Endodermal cell (in vitro differentiated cells): ENCODE results near the gene ZNF423. TPM values are rescaled to one million over a fixed set of nuclear protein-coding genes. Genes with fewer than 3 reads are reported as not detected.

Experiments
- DNase-seq: peaks from one replicate; pipeline ENCODE4 v3.0.0-alpha.2; 2017
- H3K27ac ChIP-seq: 2 replicates; pipeline ENCODE4 v1.5.1; 2013; ENCODE audit warnings: mild to moderate bottlenecking, low read depth, low read length, moderate library complexity
- H3K27me3 ChIP-seq: 2 replicates; pipeline ENCODE4 v1.6.1; 2013; ENCODE audit warnings: mild to moderate bottlenecking, low read length, moderate library complexity; ENCODE audit not compliant: insufficient read depth, control insufficient read depth, poor library complexity, severe bottlenecking
- H3K36me3 ChIP-seq: 2 replicates; pipeline ENCODE4 v1.7.0; 2013; ENCODE audit warnings: mild to moderate bottlenecking, low read length, moderate library complexity; ENCODE audit not compliant: control insufficient read depth, insufficient read depth
- H3K4me1 ChIP-seq: one replicate; pipeline ENCODE4 v1.7.0; 2013; ENCODE audit warnings: low read length; ENCODE audit not compliant: control insufficient read depth, insufficient read depth
- H3K4me3 ChIP-seq: 2 replicates; pipeline ENCODE4 v1.5.1; 2013; ENCODE audit warnings: mild to moderate bottlenecking, low read length, moderate library complexity
- H3K9ac ChIP-seq: 2 replicates; pipeline ENCODE4 v1.6.1; 2013; ENCODE audit warnings: mild to moderate bottlenecking, low read length, moderate library complexity; ENCODE audit not compliant: poor library complexity, severe bottlenecking; ENCODE audit errors: extremely low read depth
- H3K9me3 ChIP-seq: 2 replicates; pipeline ENCODE4 v1.6.1; 2013; ENCODE audit warnings: mild to moderate bottlenecking, low read length, moderate library complexity; ENCODE audit not compliant: control insufficient read depth
- H3K27ac Mint-ChIP-seq: 2 replicates; pipeline ENCODE4 v1.8.0; 2020; ENCODE audit warnings: mixed read lengths
- H3K27me3 Mint-ChIP-seq: 2 replicates; pipeline ENCODE4 v1.8.0; 2021; ENCODE audit warnings: mild to moderate bottlenecking, mixed read lengths; ENCODE audit not compliant: insufficient read depth
- H3K36me3 Mint-ChIP-seq: 2 replicates; pipeline ENCODE4 v1.8.0; 2020; ENCODE audit warnings: low read depth, mixed read lengths
- H3K4me1 Mint-ChIP-seq: 2 replicates; pipeline ENCODE4 v1.8.0; 2020; ENCODE audit warnings: mixed read lengths
- H3K4me3 Mint-ChIP-seq: 2 replicates; pipeline ENCODE4 v1.8.0; 2020; ENCODE audit warnings: mild to moderate bottlenecking, moderate library complexity, mixed read lengths
- H3K9me3 Mint-ChIP-seq: 2 replicates; pipeline ENCODE4 v1.8.0; 2020; ENCODE audit warnings: mild to moderate bottlenecking, mixed read lengths
- CTCF ChIP-seq: fragments of 200-600 bp; sonication (generic); conservative IDR thresholded peaks from 2 replicates; pipeline ENCODE4 v1.5.0; 2021; ENCODE audit warnings: antibody characterized with exemption, mild to moderate bottlenecking
- WGBS, 2 experiments: methylation state at CpG; one replicate each; pipeline versions ENCODE4 v1.1.5 to v1.1.7; 2013; ENCODE audit warnings: missing lambda C conversion rate in 2 of 2, mixed read lengths in 1 of 2; ENCODE audit not compliant: insufficient coverage in 1 of 2, insufficient read length in 1 of 2; 5-methylcytosine and 5-hydroxymethylcytosine counted together
- total RNA-seq, 2 donors: library from RNA; stranded (reverse); fragmentation: NEBNext Ultra II Directional in 1 of 2; extraction: Animal tissue kit (Norgen Biotek cat#: 25700) in 1 of 2; gene quantifications; 2 replicates in 1 of 2; 3 replicates in 1 of 2; pipeline ENCODE4 v1.2.1, GENCODE V29; 2021

ZNF423 gene
- total RNA-seq, 2 donors from 2014 or later: 30.3 to 41.9 TPM

GRCh38 chr16:49851468-49851787 lies 4.5 kb downstream of the ZNF423 start:
- H3K27ac Mint-ChIP-seq: no peak overlapping the region

GRCh38 chr16:49850558-49851467 lies 5.1 kb downstream of the ZNF423 start:
- no peaks in the 10 kb centered on the region for H3K27me3 ChIP-seq
- H3K4me3 ChIP-seq: no peak overlapping the region
- no peak overlapping the region for H3K27ac Mint-ChIP-seq
- H3K27me3 Mint-ChIP-seq: no peaks in the 10 kb centered on the region
- no peak for DNase-seq
- H3K4me3 Mint-ChIP-seq: no peak overlapping the region
- no peaks in the 10 kb centered on the region for H3K36me3 Mint-ChIP-seq
- no peaks in the 10 kb centered on the region for H3K9me3 Mint-ChIP-seq
- no peaks in the 10 kb centered on the region for H3K36me3 ChIP-seq
- H3K9ac ChIP-seq: no peak overlapping the region
- TF ChIP-seq CTCF: no peak
- H3K4me1 Mint-ChIP-seq: peaks cover 80% of the 10 kb centered on the region
- H3K27ac ChIP-seq: no peak overlapping the region
- H3K9me3 ChIP-seq: no peaks in the 10 kb centered on the region
- H3K4me1 ChIP-seq: peaks cover 37% of the 10 kb centered on the region
- 77 to 85% methylated on average over 10 to 13 of the region's 13 CpGs for WGBS, 2 experiments

More at GRCh38 chr16:49851468-49851787, 4.5 kb downstream of the ZNF423 start:
- Histone ChIP-seq H3K36me3 (no peaks in the 10 kb centered on the region), H3K9me3 (no peaks in the 10 kb centered on the region), H3K27me3 (no peaks in the 10 kb centered on the region), H3K4me1 (peaks cover 37% of the 10 kb centered on the region), H3K9ac (no peak overlapping the region), H3K4me3 (no peak overlapping the region), H3K27ac (no peak overlapping the region)
- Mint-ChIP-seq H3K9me3 (no peaks in the 10 kb centered on the region), H3K27me3 (no peaks in the 10 kb centered on the region), H3K4me3 (no peak overlapping the region), H3K36me3 (no peaks in the 10 kb centered on the region), H3K4me1 (peaks cover 76% of the 10 kb centered on the region)
- DNase-seq: no peak
- TF ChIP-seq CTCF: no peak
- 66 to 70% methylated on average over 5 of the region's 5 CpGs for WGBS, 2 experiments

GRCh38 chr16:49849754-49850108 lies 6.2 kb downstream of the ZNF423 start:
- H3K9me3 ChIP-seq: no peaks in the 10 kb centered on the region
- 39 to 55% methylated on average over 8 of the region's 8 CpGs for WGBS, 2 experiments
- DNase-seq: no peak
- no peak for TF ChIP-seq CTCF
- H3K9ac ChIP-seq: no peak overlapping the region
- H3K36me3 Mint-ChIP-seq: no peaks in the 10 kb centered on the region
- H3K4me3 Mint-ChIP-seq: peak overlapping the region; percentile 13
- no peaks in the 10 kb centered on the region for H3K27me3 Mint-ChIP-seq
- peaks cover 37% of the 10 kb centered on the region for H3K4me1 ChIP-seq
- H3K4me3 ChIP-seq: peak overlapping the region; percentile 21
- H3K4me1 Mint-ChIP-seq: peaks cover 80% of the 10 kb centered on the region
- no peaks in the 10 kb centered on the region for H3K9me3 Mint-ChIP-seq
- no peaks in the 10 kb centered on the region for H3K36me3 ChIP-seq
- H3K27ac ChIP-seq: peak overlapping the region; percentile 9
- H3K27ac Mint-ChIP-seq: peak overlapping the region; percentile 29
- no peaks in the 10 kb centered on the region for H3K27me3 ChIP-seq
